KOPT-K1 (cell line): ENCODE measurements around the gene ASTL.

ENCODE experiments used
- H3K27ac ChIP-seq: fragments of 200-600 bp; sonication (generic); 2 replicates; pipeline ENCODE4 v1.5.1; 2016; ENCODE audit warnings: antibody characterized with exemption, mild to moderate bottlenecking, low read depth, low read length; ENCODE audit not compliant: poor library complexity, severe bottlenecking
- H3K36me3 ChIP-seq: fragments of 200-600 bp; sonication (generic); 2 replicates; pipeline ENCODE4 v1.5.1; 2017; ENCODE audit warnings: antibody characterized with exemption, mild to moderate bottlenecking, low read length, moderate library complexity; ENCODE audit not compliant: insufficient read depth
- H3K9me3 ChIP-seq: fragments of 200-600 bp; sonication (generic); 2 replicates; pipeline ENCODE4 v1.5.1; 2017; ENCODE audit warnings: antibody characterized with exemption, low read length, mild to moderate bottlenecking; ENCODE audit not compliant: insufficient read depth, poor library complexity, severe bottlenecking

Gene ASTL

GRCh38 chr2:96138179-96139145 is at the start of gene ASTL:
Gene ASTL, minus strand, starts transcription at chr2:96138502. Its CDS starts 66 bp downstream, at chr2:96138436.
- no peaks in the 10 kb centered on the region for H3K9me3 ChIP-seq
- no peak within 1 kb of the TSS for H3K27ac ChIP-seq
- H3K36me3 ChIP-seq: peaks cover 20% of the 10 kb centered on the region

- Histone ChIP-seq H3K9me3 (no peaks in the 10 kb centered on the region), H3K27ac (no peak overlapping the region), H3K36me3 (peaks cover 85% of the 10 kb centered on the region)
These were observed 48.3 kb upstream of the ASTL start for GRCh38 chr2:96186562-96186961.

- no peaks in the 10 kb centered on the region for H3K9me3 ChIP-seq
- no peak overlapping the region for H3K27ac ChIP-seq
- H3K36me3 ChIP-seq: peaks cover 75% of the 10 kb centered on the region
These were observed 47.2 kb upstream of the ASTL start for GRCh38 chr2:96185516-96185915.

- peaks cover 69% of the 10 kb centered on the region for H3K36me3 ChIP-seq
- H3K9me3 ChIP-seq: no peaks in the 10 kb centered on the region
- H3K27ac ChIP-seq: no peak overlapping the region
These were observed 46.7 kb upstream of the ASTL start for GRCh38 chr2:96184989-96185388.

GRCh38 chr2:96184188-96184587 is 45.9 kb upstream of the ASTL start:
- H3K27ac ChIP-seq: no peak overlapping the region
- H3K9me3 ChIP-seq: no peaks in the 10 kb centered on the region
- H3K36me3 ChIP-seq: peaks cover 61% of the 10 kb centered on the region

- Histone ChIP-seq H3K36me3 (peaks cover 35% of the 10 kb centered on the region), H3K27ac (no peak overlapping the region), H3K9me3 (no peaks in the 10 kb centered on the region)
These were observed 43.2 kb upstream of the ASTL start for GRCh38 chr2:96181529-96181928.

- H3K27ac ChIP-seq: no peak overlapping the region
- H3K9me3 ChIP-seq: no peaks in the 10 kb centered on the region
- H3K36me3 ChIP-seq: peaks cover 25% of the 10 kb centered on the region
These were observed 42.2 kb upstream of the ASTL start for GRCh38 chr2:96180521-96180920.

- no peak overlapping the region for H3K27ac ChIP-seq
- no peaks in the 10 kb centered on the region for H3K9me3 ChIP-seq
- H3K36me3 ChIP-seq: peaks cover 19% of the 10 kb centered on the region
These were observed 41.7 kb upstream of the ASTL start for GRCh38 chr2:96180002-96180401.

- no peaks in the 10 kb centered on the region for H3K9me3 ChIP-seq
- no peaks in the 10 kb centered on the region for H3K36me3 ChIP-seq
- H3K27ac ChIP-seq: no peak overlapping the region
These were observed 38.4 kb upstream of the ASTL start for GRCh38 chr2:96176661-96177060.

GRCh38 chr2:96175951-96176350 is 37.6 kb upstream of the ASTL start:
- H3K9me3 ChIP-seq: no peaks in the 10 kb centered on the region
- H3K36me3 ChIP-seq: no peaks in the 10 kb centered on the region
- no peak overlapping the region for H3K27ac ChIP-seq

- H3K9me3 ChIP-seq: no peaks in the 10 kb centered on the region
- H3K36me3 ChIP-seq: no peaks in the 10 kb centered on the region
- H3K27ac ChIP-seq: peak overlapping the region; percentile 22
These were observed 36.2 kb upstream of the ASTL start for GRCh38 chr2:96174251-96175144.

GRCh38 chr2:96171831-96172230 is 33.5 kb upstream of the ASTL start:
- Histone ChIP-seq H3K9me3 (no peaks in the 10 kb centered on the region), H3K36me3 (no peaks in the 10 kb centered on the region), H3K27ac (no peak overlapping the region)

- Histone ChIP-seq H3K36me3 (no peaks in the 10 kb centered on the region), H3K9me3 (no peaks in the 10 kb centered on the region)
These were observed 32.3 kb upstream of the ASTL start for GRCh38 chr2:96170626-96171025.

GRCh38 chr2:96169868-96170507 is 31.7 kb upstream of the ASTL start:
- H3K27ac ChIP-seq: no peak overlapping the region
- no peaks in the 10 kb centered on the region for H3K36me3 ChIP-seq
- no peaks in the 10 kb centered on the region for H3K9me3 ChIP-seq

More at GRCh38 chr2:96170626-96171025, 32.3 kb upstream of the ASTL start:
- H3K27ac ChIP-seq: no peak overlapping the region
